ENCODE results near the gene VSTM2B.
"Not testable (repeated sequence)": the region's sequence is repeated elsewhere in the genome, so short reads cannot be mapped to it uniquely, and the experiment has no call there.

The VSTM2B gene

GRCh38 chr19:29532097-29532496, 6.3 kb downstream of the VSTM2B start:
- no peak for DNase-seq

- DNase-seq = no peak
These were observed 7.2 kb downstream of the VSTM2B start for GRCh38 chr19:29532956-29533355.

GRCh38 chr19:29533578-29534544, 8.1 kb downstream of the VSTM2B start:
- no peak for DNase-seq

- no peak for DNase-seq
These were observed 9.5 kb downstream of the VSTM2B start for GRCh38 chr19:29535214-29535831.

GRCh38 chr19:29535984-29536508, 10.3 kb downstream of the VSTM2B start:
- no peak for DNase-seq

- DNase-seq = no peak
These were observed 11.4 kb downstream of the VSTM2B start for GRCh38 chr19:29537181-29537580.

- no peak for DNase-seq
These were observed 11.8 kb downstream of the VSTM2B start for GRCh38 chr19:29537601-29538000.

- DNase-seq = no peak
These were observed 12.4 kb downstream of the VSTM2B start for GRCh38 chr19:29538146-29538545.

- DNase-seq = no peak
These were observed 12.9 kb downstream of the VSTM2B start for GRCh38 chr19:29538651-29539050.

GRCh38 chr19:29539131-29539530, 13.3 kb downstream of the VSTM2B start:
- no peak for DNase-seq

GRCh38 chr19:29539670-29540069, 13.9 kb downstream of the VSTM2B start:
- no peak for DNase-seq

- DNase-seq = no peak
These were observed 14.3 kb downstream of the VSTM2B start for GRCh38 chr19:29540114-29540513.

GRCh38 chr19:29541473-29542253, 15.9 kb downstream of the VSTM2B start:
- DNase-seq = no peak

GRCh38 chr19:29542327-29542726, 16.5 kb downstream of the VSTM2B start:
- DNase-seq = no peak

GRCh38 chr19:29542776-29543175, 17.0 kb downstream of the VSTM2B start:
- DNase-seq = no peak

- no peak for DNase-seq
These were observed 17.6 kb downstream of the VSTM2B start for GRCh38 chr19:29543381-29543780.

- DNase-seq = no peak
These were observed 19.0 kb downstream of the VSTM2B start for GRCh38 chr19:29544656-29545360.

GRCh38 chr19:29545447-29545846, 19.7 kb downstream of the VSTM2B start:
- DNase-seq = not testable (repeated sequence)

- DNase-seq = no peak
These were observed 20.2 kb downstream of the VSTM2B start for GRCh38 chr19:29545866-29546582.

- DNase-seq = no peak
These were observed 20.9 kb downstream of the VSTM2B start for GRCh38 chr19:29546583-29547190.

- no peak for DNase-seq
These were observed 21.7 kb downstream of the VSTM2B start for GRCh38 chr19:29547361-29547960.
